ENCODE data around the gene NRXN3.

Gene NRXN3

DNA sequence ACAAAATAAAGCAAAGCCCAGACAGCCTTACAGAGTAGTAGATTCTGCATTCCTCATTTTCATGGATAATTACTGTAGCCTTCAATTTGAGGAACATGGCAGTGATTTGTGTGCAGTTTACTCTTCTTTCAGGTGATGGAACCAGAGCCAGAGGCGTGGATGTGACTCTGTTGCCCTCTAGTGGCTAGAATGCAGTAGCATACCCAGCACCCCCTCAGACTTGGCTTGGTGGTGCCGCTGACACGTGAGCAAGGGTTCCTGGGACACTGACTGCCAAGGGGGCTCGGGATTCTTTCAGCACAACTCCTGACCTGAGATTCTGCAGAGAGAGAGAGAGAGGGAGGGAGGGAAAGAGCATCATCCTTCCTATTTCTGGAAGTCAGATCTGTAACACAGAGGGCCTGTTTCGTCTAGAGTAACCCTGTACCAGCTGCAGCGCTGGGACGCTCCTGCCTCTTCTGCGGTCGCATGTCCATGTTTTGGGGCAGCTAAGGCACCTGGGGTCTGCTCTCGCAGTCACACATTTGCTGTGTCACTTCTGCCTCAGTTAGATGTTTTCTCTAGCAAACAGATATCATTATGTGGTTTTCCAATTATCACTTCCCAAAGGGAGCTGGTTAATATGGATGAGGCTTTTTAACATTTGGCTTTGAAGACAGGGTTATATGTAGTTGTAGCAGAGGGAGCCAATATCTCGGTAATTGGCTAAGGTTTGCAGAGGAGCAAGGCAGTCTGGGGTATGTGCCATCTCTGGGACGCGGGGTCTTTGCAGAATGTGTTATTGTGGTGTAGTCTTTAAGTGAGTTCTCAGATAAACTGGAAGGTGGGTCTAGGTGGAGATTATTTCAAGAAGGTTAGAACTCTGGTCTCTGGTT, 428.1 kb downstream of the NRXN3 start:
- DNase-seq: peak; percentile 65

DNA sequence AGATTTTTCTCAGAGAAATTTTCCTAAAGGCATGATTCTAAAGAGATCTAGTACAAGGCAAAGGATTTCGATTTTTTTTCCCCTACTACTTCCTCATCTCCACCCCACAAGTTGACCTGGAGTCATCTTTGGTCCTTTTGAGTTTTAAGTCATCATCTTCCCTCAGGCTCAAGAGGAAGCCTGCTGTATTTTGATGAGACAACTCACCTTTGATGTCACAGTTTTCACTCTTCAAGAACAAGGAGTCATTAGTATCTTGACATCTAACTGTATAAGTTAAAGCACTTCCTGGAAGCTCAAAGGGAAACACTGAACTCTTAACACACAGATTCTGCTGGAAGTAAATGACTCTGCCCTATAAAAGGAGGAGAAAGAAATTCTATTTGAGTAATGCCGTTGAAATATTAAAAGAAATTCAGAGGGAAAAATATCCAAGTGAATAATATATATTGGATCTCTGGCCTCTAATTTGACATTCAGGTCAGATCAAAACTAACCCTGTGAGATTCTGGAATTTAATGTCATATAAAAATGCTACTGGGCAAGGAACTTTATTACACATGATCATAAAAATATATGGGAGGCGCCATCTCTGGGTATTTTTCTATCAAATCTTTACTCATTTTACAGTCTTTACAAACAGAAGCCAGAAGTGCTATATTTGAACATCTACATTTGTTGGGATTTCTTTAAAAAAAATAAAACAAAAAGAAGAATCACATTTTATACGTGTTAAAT, 435.0 kb downstream of the NRXN3 start:
- DNase-seq: no peak

DNA sequence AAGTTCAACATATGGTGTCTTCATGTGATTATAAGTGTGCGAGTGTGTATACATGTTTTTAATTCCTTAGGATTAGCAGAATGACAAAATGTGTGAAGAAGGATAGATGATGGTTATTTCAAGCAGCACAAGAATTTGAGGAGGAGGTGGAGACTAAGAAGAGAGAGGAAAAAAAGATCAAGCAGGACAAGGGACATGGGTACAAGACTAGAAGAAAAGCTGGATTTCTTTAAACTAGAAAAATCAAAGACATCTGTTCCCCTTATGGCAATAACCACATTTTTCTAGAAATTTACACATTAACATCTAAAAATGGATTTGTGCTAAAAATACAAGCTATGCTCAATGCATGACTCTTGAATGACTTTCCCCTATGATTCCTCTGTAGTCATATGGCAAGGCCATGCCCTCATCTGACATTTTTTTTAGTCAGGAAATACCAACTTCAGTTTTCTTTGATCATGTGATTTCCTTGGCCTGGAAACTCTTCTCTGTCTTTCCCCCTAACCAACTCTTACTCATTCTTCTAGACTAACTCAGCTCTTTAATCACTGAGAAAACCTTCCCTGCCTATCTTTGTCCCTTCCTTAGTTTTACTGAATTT, 435.8 kb downstream of the NRXN3 start:
- DNase-seq: no peak

DNA sequence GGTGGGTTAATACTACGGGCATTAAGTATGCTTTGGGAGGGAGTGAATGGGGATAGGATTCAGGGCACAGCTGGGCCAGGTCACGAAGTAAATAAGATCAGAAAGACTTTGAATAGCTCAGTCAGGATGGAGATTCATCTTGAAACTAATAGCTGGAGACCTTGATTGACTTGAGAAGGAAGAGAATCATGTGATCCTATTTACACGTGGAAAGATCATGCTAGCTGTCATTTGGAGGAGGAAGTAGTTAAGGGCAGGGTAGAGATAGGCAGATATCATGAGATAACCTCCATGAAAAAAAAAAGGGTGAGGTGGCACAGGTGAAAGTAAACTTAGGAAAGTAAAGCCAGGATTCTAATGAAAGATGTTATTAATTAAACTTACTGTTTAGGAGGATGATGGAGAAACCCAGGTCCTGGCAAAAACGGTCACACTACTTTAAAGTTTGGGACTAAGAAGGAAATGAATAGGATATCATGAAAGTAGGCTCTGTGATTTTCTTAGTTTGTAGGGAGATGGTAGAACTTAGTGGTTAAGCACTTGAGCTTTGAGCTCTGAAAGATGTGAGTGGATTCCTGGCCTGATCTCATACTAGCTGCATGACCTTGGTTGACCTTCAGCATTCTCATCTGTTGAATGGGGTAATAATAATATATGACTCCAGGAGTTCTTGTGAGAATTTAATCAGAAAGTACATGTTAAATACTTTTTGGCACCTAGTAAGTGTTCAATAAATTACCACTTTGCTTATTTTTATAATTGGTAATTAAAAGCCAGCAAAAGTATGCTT, 439.0 kb downstream of the NRXN3 start:
- no peak for DNase-seq

DNA sequence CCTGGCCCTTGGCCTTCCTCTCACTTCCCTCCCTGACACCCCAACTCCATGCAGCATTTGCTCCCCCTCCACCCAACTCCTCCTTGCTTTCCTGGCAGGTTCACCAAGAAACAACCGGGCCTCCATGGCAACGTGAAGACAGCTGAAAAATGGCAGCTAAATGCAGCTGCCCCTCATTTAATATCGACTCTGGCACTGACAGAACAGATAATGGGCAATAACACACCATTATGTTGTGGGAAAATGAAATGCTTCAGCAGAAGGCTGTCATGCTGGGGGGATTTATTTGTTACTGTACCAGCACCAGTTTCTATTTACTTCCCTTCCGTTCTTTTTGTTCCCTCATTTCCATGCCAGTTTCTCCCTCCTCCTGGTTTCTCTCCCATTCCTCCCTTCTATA, 440.8 kb downstream of the NRXN3 start:
- no peak for DNase-seq

DNA sequence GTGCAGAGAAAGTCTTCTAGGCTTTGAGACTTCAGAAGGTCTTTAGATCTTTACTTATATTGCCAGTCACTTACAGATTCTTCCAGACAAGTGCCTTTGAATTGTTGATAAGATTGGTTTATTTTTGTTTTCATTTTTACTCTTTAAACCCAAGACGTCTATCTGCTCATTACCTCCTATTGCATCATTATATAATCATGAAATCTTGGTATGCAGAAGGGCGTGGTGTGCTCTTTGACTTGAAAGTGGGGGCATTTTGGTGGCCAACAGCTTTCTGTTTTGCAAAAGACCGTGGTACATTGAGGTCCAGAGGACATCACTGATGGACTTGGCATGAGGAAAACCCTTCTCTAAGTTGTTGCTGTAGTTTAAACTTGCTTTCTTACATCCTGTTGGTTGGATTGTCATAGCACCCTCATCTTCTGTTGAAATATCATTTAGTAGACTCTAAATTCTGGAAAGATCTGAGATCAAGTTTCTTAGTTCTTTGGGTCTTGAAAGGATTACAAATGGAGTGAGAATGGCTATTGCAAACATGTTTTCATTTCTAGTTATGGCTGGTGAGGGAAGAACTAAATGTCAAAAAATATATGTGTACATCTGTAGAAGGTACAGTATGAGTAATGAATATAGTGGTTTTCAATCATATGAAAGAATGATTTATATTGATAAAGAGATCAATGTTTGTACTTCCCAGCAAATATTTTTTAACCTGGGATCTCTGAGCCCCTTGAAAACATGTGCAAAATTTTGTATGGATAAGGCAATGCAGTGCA, 441.8 kb downstream of the NRXN3 start:
- no peak for DNase-seq

DNA sequence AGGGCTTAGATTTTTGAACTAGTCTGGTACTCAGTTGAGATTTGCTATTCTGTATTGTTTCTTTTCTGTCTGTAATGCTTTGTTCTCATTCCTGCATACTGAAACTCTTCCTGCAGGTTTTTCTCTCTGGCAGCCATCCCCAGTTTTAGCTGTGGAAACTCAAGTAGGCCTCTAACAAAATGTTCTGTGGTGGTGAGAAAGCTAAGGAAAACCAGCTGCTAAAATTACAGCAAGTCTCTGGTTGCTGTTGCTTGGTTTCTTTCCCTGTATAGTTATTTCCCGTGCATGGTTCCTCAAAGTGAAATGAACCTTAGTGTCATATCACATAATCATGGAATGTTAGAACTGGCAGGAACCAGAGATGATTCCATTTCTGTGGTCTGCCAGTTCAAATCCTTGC, 442.5 kb downstream of the NRXN3 start:
- no peak for DNase-seq

DNA sequence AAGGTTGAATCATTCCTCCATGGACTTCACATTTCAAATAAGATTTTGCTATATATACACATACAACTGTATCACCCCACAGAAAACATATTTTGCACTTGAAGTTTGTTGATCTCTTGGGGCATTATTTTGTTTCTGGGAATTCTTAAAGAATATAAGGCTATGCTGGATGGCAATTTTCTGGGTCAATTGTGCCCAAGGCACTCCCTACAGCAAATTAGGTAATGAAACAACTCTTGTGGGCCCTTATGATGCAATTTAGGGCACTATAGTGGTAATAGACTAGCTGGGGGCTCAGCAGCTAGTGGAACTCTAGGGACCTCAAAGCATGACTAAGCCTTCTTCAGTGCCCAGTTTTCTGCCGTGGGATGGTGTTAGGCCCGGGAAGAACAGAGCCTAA, 444.4 kb downstream of the NRXN3 start:
- no peak for DNase-seq

DNA sequence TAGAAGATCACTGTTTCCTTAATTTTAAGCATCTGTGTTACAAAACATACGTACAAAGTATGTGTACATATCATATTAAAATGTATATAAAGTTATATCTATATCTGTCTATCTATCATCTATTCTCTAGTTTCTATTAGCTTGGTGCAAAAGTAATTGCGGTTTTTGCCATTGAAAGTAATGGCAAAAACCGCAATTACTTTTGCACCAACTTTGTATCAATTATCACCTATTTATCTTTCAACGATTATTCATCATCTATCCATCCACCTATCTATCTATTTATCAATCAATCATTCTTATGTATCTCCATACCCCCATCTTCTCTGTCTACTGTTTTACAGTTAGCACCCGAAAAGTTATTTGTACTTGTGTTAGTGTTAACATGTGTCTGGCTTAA, 447.6 kb downstream of the NRXN3 start:
- no peak for DNase-seq

DNA sequence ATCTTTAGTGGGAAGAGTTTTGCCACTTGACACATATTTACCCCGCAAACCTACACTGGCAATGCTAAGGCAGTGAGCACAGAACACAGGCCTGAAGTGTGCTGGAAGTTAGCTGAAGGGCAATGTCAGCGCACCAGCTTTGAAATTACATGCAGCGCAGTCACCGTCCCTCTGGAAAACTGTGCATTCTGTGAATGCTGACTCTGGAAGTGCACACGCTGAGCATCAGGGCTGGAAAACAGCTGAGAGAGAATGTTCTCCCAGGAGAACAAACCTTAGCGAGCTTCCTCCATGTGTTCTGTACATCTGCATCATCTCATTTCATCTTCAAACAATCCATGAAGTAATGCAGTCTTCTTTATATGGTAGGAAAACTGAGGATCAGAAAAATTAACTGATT, 448.2 kb downstream of the NRXN3 start:
- no peak for DNase-seq

DNA sequence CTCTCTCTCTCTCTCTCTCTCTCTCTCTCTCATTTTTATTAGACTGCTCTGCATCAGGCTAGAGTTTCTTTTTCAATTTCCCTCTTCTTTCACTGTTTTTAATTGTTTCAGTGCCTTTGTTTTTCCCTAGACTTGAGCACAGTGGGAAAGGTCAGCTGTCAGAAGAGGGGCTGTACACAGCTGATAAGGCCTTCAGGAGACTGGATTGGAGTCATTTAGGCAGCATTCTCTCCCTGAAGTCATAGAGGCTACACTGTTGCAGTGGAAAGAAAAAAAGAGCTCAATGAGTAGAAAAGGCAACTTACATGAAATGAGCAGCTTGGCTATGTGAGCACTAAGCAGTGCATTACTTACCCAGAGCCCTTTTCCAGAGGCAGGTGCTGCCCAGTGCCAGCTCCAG, 456.9 kb downstream of the NRXN3 start:
- no peak for DNase-seq

DNA sequence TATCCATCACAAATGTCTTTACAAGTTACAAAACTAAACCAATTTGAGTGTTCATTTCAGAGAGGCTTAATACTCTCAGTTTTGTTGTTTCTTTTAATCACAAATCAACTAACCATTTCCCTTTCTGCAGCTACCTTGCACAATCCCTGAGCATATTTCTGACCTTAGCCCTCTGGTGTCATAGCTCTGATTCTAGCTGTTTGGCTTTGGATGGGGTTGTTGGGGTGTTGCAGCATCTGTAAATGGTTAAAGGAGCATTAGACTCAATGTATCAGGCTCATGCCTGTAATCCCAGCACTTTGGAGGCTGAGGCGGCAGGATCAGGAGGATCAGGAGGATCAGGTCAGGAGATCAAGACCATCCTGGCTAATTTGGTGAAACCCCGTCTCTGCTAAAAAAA, 461.4 kb downstream of the NRXN3 start:
- no peak for DNase-seq

DNA sequence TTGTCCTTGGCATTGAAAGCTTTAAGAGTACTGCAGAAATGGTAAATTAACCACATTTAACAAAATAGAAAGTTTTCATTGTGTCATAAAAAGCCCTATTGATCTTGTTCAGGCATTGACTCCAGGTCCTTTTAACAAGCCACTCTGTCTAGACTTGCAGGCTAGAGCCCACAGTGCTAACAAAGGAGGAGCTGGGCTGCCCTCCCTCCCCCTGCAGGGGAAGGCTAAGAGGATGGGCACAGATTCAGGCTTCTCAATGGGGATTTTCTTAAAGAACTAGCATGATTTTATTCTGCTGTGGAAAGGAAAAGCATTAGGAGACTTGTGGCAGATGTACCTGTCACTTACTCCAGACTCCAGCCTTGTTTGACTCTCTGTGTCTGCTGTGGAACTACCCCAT, 463.6 kb downstream of the NRXN3 start:
- no peak for DNase-seq

DNA sequence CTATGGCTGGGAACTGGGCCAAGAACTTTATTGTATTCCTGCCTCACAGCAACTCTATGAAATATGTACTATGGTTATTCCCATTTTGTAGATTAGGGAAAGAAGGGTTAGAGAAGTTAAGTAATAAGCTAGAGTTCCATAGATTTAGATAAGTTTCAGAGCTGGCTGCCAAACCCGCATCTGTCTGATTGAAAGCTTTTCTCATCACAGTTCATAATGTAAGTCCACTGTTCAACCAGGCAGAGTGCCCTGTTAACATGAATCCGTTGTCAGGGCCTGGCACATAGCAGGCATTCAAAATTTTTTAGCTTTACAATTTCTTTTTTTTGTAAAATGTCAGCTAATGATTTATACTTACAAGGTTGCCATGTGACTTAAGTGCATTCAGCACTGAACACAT, 467.3 kb downstream of the NRXN3 start:
- no peak for DNase-seq

DNA sequence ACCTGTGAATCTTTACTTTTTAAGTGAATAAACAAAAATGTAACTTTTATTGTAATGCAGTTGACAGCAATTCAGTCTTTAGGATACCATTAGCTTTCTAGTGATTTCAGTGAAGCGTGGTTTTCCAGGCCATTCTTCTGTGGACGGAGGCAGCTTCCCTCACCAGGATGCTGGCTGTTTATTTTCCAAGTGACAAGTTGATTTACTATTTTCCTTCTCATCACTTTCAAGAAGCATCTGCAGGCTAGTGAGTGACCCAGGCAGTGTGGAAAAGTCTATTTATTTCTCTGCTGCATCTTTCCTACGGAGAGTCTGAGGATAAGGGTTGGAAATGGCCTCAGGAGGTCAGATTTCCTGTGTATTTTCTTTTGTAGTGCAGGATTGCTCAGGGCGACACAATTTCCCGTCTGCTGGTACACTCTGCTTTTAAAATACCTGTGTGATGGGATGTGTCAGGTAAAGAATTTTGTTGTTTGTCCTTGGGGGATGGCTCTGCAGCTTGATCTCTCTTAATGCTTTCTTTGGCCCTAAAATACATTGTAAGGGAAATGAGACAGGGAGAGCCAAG, 467.8 kb downstream of the NRXN3 start:
- DNase-seq: no peak

DNA sequence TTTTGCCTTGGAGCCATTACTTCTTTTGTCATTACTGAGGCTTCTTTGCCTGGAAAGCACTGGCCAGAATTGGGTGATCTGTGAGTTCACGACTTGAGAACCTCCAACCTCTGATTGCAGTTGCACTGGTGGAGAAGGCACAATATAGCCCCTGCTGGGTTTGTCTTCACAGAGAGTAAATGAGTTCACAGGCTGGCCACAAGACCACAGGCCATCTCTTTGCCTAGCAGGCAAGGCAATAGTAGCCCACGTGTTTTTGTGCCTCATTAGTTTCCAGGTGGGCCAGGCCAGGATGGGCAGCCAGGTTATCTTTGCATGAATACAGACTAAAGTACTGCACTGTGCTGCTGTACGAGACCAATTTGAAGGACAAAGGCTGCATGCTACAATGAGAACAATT, 468.8 kb downstream of the NRXN3 start:
- DNase-seq: no peak

DNA sequence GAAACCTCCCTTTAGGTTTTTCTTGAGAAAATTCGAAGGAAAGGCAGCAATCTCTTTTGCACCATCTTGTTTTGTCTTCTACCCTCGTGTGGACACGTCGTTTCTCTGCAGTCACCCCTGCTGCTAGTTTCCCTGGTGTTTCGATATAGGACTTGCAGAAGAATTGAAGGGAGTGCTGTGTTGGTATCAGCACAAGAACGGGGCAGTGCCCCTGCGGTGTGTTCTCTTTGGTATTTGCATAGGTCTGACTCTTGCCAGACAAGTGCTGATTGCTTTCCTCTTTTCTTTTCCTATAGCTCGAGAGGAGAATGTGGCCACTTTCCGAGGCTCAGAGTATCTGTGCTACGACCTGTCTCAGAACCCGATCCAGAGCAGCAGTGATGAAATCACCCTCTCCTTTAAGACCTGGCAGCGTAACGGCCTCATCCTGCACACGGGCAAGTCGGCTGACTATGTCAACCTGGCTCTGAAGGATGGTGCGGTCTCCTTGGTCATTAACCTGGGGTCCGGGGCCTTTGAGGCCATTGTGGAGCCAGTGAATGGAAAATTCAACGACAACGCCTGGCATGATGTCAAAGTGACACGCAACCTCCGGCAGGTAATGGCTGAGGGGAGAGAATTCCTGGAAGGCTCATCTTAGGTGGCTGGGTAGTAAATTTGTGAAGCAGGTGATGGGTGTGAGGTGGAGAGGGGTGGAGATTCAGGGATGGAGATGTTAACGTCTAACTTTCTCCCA, 474.8 kb downstream of the NRXN3 start:
- no peak for DNase-seq

DNA sequence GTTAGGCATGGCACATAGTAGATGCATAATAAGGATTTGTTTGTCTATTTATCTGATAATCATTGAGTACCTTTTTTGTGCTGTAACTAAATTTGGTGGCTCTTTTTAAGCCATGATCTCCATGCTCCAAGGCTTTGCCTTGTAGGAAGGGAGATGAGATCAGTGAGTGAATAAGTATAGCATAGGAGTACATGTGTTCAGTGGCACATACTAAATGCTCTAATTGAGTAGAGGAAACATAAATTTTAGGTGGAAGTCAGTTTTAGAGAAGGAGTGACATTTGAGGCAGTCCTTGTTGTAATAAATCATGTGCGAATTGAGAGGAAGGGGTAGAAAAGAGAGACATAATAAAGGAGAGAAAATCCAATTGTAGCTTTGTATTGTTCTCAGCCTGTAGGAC, 482.6 kb downstream of the NRXN3 start:
- no peak for DNase-seq

DNA sequence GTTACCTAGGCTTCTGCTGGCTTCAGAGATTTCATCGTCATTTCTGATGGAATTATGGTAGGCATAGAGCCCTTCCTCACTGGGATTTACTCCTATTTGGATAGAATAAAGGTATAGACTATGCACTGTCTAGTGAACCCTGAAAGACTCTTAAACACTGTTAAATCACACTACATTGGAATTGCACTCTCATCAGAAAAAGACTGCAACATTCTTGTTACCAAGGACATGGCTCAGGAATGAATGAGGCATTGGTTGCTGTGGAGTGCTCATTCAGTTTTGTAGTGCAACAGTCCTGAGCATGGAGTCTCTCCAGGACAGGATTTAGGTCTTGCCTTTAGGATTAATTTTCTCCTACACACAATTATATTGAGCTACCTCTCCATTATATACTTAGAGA, 483.0 kb downstream of the NRXN3 start:
- no peak for DNase-seq

DNA sequence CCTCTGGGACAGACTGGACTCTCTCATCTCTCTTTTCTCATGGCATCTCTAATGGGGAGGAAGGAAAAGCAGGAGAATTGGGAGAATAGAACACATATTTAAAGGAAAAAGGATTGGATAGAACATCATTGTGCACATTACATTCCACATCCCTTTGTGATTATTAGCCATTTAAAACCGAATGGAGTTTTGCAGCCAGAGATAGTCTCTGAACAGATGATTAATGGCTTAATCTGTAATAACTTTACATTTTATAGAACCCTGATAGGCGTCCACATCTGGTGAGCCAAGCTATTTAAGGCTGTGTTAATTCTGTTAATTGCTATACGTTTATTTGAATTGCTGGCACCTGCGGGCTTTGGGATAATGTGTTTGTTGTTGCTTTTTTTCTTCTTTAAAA, 487.3 kb downstream of the NRXN3 start:
- DNase-seq: no peak

DNA sequence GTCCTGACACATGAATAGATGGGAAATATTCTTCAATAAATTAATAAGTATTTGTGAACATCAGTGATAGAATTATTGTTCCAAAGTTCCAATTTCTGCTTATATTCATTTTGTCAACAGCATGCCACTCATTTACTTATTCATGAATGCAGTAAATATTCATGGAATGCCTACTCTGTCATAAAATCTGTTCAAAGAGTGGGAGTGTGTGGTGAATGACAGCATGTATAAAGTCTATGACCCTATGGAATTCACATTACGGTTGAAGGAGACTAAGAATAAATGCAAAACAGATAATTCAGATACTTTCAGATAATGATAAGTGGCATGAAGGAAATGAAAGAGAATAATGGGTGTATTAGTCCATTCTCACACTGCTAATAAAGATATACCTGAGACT, 494.7 kb downstream of the NRXN3 start:
- DNase-seq: no peak
